ENCODE results near the gene JPH2. TPM values are rescaled to one million over a fixed set of nuclear protein-coding genes. Genes with fewer than 3 reads are reported as not detected.

Gene JPH2
- polyA plus RNA-seq, 4 donors: 0.22 to 15.0 (median 2.2) TPM

GRCh38 chr20:44117296-44118184 is 69.4 kb downstream of the JPH2 start:
- no peak for FAIRE-seq
- H3K36me3 ChIP-seq (ENCODE audit: control insufficient read depth in 3 of 3, insufficient read depth in 2 of 3, low read depth in 1 of 3, low read length in 3 of 3): peaks cover 0 to 13% (median 0%) of the 10 kb centered on the region in 3 donors
- no peaks in the 10 kb centered on the region for H3K9me3 ChIP-seq (ENCODE audit: control insufficient read depth in 2 of 2, insufficient read depth in 1 of 2, low read depth in 1 of 2, low read length in 1 of 2)
- no peak overlapping the region for H3K4me3 ChIP-seq (ENCODE audit: low read depth in 1 of 3, low read length in 3 of 3)
- DNase-seq: no peak
- 84 to 87% (median 86%) methylated on average over 8 of the region's 8 CpGs for WGBS, 3 donors
- no peak overlapping the region for H3K27ac ChIP-seq (ENCODE audit: low read depth in 1 of 3, low read length in 2 of 3)
- no peaks in the 10 kb centered on the region for H3K4me1 ChIP-seq (ENCODE audit: control insufficient read depth in 3 of 3, insufficient read depth in 2 of 3, low read depth in 1 of 3, low read length in 2 of 3)
- peaks cover 0 to 22% (median 10%) of the 10 kb centered on the region in 3 donors for H3K27me3 ChIP-seq (ENCODE audit: control insufficient read depth in 3 of 3, insufficient read depth in 3 of 3, low read length in 3 of 3)

GRCh38 chr20:44115762-44116644 is 71.0 kb downstream of the JPH2 start:
- FAIRE-seq (no peak), DNase-seq (no peak)
- Histone ChIP-seq H3K9me3 (ENCODE audit: control insufficient read depth in 2 of 2, insufficient read depth in 1 of 2, low read depth in 1 of 2, low read length in 1 of 2) (no peaks in the 10 kb centered on the region), H3K4me1 (ENCODE audit: control insufficient read depth in 3 of 3, insufficient read depth in 2 of 3, low read depth in 1 of 3, low read length in 2 of 3) (no peaks in the 10 kb centered on the region), H3K36me3 (ENCODE audit: control insufficient read depth in 3 of 3, insufficient read depth in 2 of 3, low read depth in 1 of 3, low read length in 3 of 3) (peaks cover 0 to 13% (median 0%) of the 10 kb centered on the region in 3 donors), H3K27ac (ENCODE audit: low read depth in 1 of 3, low read length in 2 of 3) (no peak overlapping the region), H3K4me3 (ENCODE audit: low read depth in 1 of 3, low read length in 3 of 3) (no peak overlapping the region), H3K27me3 (ENCODE audit: control insufficient read depth in 3 of 3, insufficient read depth in 3 of 3, low read length in 3 of 3) (peaks cover 0 to 22% (median 10%) of the 10 kb centered on the region in 3 donors)
- WGBS, 3 donors: 31 to 45% (median 44%) methylated on average over 56 to 76 of the region's 76 CpGs

GRCh38 chr20:44115181-44115580 is 71.8 kb downstream of the JPH2 start:
- FAIRE-seq (no peak), DNase-seq (no peak)
- no peaks in the 10 kb centered on the region for H3K4me1 ChIP-seq (ENCODE audit: control insufficient read depth in 3 of 3, insufficient read depth in 2 of 3, low read depth in 1 of 3, low read length in 2 of 3)
- no peak overlapping the region for H3K4me3 ChIP-seq (ENCODE audit: low read depth in 1 of 3, low read length in 3 of 3)
- H3K27ac ChIP-seq (ENCODE audit: low read depth in 1 of 3, low read length in 2 of 3): no peak overlapping the region
- peaks cover 0 to 22% (median 10%) of the 10 kb centered on the region in 3 donors for H3K27me3 ChIP-seq (ENCODE audit: control insufficient read depth in 3 of 3, insufficient read depth in 3 of 3, low read length in 3 of 3)
- H3K9me3 ChIP-seq (ENCODE audit: control insufficient read depth in 2 of 2, insufficient read depth in 1 of 2, low read depth in 1 of 2, low read length in 1 of 2): no peaks in the 10 kb centered on the region
- WGBS, 3 donors: 79 to 90% (median 84%) methylated on average over 7 of the region's 7 CpGs
- H3K36me3 ChIP-seq (ENCODE audit: control insufficient read depth in 3 of 3, insufficient read depth in 2 of 3, low read depth in 1 of 3, low read length in 3 of 3): peaks cover 0 to 13% (median 0%) of the 10 kb centered on the region in 3 donors

GRCh38 chr20:44113618-44114376 is 73.2 kb downstream of the JPH2 start:
- Histone ChIP-seq H3K9me3 (ENCODE audit: control insufficient read depth in 2 of 2, insufficient read depth in 1 of 2, low read depth in 1 of 2, low read length in 1 of 2) (no peaks in the 10 kb centered on the region), H3K36me3 (ENCODE audit: control insufficient read depth in 3 of 3, insufficient read depth in 2 of 3, low read depth in 1 of 3, low read length in 3 of 3) (peaks cover 0 to 13% (median 0%) of the 10 kb centered on the region in 3 donors), H3K4me3 (ENCODE audit: low read depth in 1 of 3, low read length in 3 of 3) (no peak overlapping the region), H3K27me3 (ENCODE audit: control insufficient read depth in 3 of 3, insufficient read depth in 3 of 3, low read length in 3 of 3) (peaks cover 0 to 22% (median 10%) of the 10 kb centered on the region in 3 donors), H3K27ac (ENCODE audit: low read depth in 1 of 3, low read length in 2 of 3) (no peak overlapping the region), H3K4me1 (ENCODE audit: control insufficient read depth in 3 of 3, insufficient read depth in 2 of 3, low read depth in 1 of 3, low read length in 2 of 3) (no peaks in the 10 kb centered on the region)
- no peak for FAIRE-seq
- WGBS, 3 donors: 59 to 75% (median 68%) methylated on average over 8 of the region's 8 CpGs
- no peak for DNase-seq

- WGBS, 3 donors: 61 to 77% (median 69%) methylated on average over 7 of the region's 7 CpGs
- H3K36me3 ChIP-seq (ENCODE audit: control insufficient read depth in 3 of 3, insufficient read depth in 2 of 3, low read depth in 1 of 3, low read length in 3 of 3): peaks cover 0 to 11% (median 0%) of the 10 kb centered on the region in 3 donors
- H3K4me1 ChIP-seq (ENCODE audit: control insufficient read depth in 3 of 3, insufficient read depth in 2 of 3, low read depth in 1 of 3, low read length in 2 of 3): no peaks in the 10 kb centered on the region
- no peak overlapping the region for H3K27ac ChIP-seq (ENCODE audit: low read depth in 1 of 3, low read length in 2 of 3)
- peaks cover 0 to 22% (median 11%) of the 10 kb centered on the region in 3 donors for H3K27me3 ChIP-seq (ENCODE audit: control insufficient read depth in 3 of 3, insufficient read depth in 3 of 3, low read length in 3 of 3)
- no peaks in the 10 kb centered on the region for H3K9me3 ChIP-seq (ENCODE audit: control insufficient read depth in 2 of 2, insufficient read depth in 1 of 2, low read depth in 1 of 2, low read length in 1 of 2)
- no peak for DNase-seq
- no peak for FAIRE-seq
- no peak overlapping the region for H3K4me3 ChIP-seq (ENCODE audit: low read depth in 1 of 3, low read length in 3 of 3)
These were observed 73.9 kb downstream of the JPH2 start for GRCh38 chr20:44112889-44113617.

GRCh38 chr20:44112456-44112855 is 74.5 kb downstream of the JPH2 start:
- FAIRE-seq: no peak
- Histone ChIP-seq H3K4me1 (ENCODE audit: control insufficient read depth in 3 of 3, insufficient read depth in 2 of 3, low read depth in 1 of 3, low read length in 2 of 3) (no peaks in the 10 kb centered on the region), H3K9me3 (ENCODE audit: control insufficient read depth in 2 of 2, insufficient read depth in 1 of 2, low read depth in 1 of 2, low read length in 1 of 2) (peaks cover 0 to 2% of the 10 kb centered on the region in 2 donors), H3K27me3 (ENCODE audit: control insufficient read depth in 3 of 3, insufficient read depth in 3 of 3, low read length in 3 of 3) (peaks cover 0 to 22% (median 14%) of the 10 kb centered on the region in 3 donors), H3K4me3 (ENCODE audit: low read depth in 1 of 3, low read length in 3 of 3) (no peak overlapping the region), H3K27ac (ENCODE audit: low read depth in 1 of 3, low read length in 2 of 3) (no peak overlapping the region), H3K36me3 (ENCODE audit: control insufficient read depth in 3 of 3, insufficient read depth in 2 of 3, low read depth in 1 of 3, low read length in 3 of 3) (peaks cover 0 to 11% (median 0%) of the 10 kb centered on the region in 3 donors)
- no peak for DNase-seq
- WGBS, 3 donors: 75 to 88% (median 84%) methylated on average over 6 of the region's 6 CpGs

- Histone ChIP-seq H3K9me3 (ENCODE audit: control insufficient read depth in 2 of 2, insufficient read depth in 1 of 2, low read depth in 1 of 2, low read length in 1 of 2) (peaks cover 0 to 2% of the 10 kb centered on the region in 2 donors), H3K4me1 (ENCODE audit: control insufficient read depth in 3 of 3, insufficient read depth in 2 of 3, low read depth in 1 of 3, low read length in 2 of 3) (no peaks in the 10 kb centered on the region), H3K36me3 (ENCODE audit: control insufficient read depth in 3 of 3, insufficient read depth in 2 of 3, low read depth in 1 of 3, low read length in 3 of 3) (peaks cover 0 to 11% (median 0%) of the 10 kb centered on the region in 3 donors), H3K27me3 (ENCODE audit: control insufficient read depth in 3 of 3, insufficient read depth in 3 of 3, low read length in 3 of 3) (peaks cover 0 to 22% (median 14%) of the 10 kb centered on the region in 3 donors), H3K4me3 (ENCODE audit: low read depth in 1 of 3, low read length in 3 of 3) (no peak overlapping the region), H3K27ac (ENCODE audit: low read depth in 1 of 3, low read length in 2 of 3) (no peak overlapping the region)
- DNase-seq (no peak), FAIRE-seq (no peak)
- WGBS, 3 donors: 30 to 38% (median 35%) methylated on average over 6 of the region's 6 CpGs
These were observed 75.2 kb downstream of the JPH2 start for GRCh38 chr20:44111712-44112335.

Measured in small intestine (tissue), 7 donors.